Panc1 (cell line): ENCODE results near the gene CLDN22. TPM values are rescaled to one million over a fixed set of nuclear protein-coding genes. Genes with fewer than 3 reads are reported as not detected.

Source experiments
- ATAC-seq: fragments of 200-7000 bp; cut with Tn5 transposase; 2 replicates; pipeline ENCODE4 v1.9.1; 2020; ENCODE audit warnings: mild to moderate bottlenecking, moderate library complexity
- BruUV-seq: library from RNA; stranded (reverse); fragments of 400-500 nt; replicated peaks from 2 replicates; lab custom pipeline; 2021; lab: Mats Ljungman, UMichigan
- CTCF ChIA-PET: fragments of 300-600 bp; sonication (Branson Sonifier 250); formaldehyde crosslinking; loops from one replicate; lab custom pipeline; 2022; ENCODE audit warnings: antibody characterized with exemption; lab: Charles Lee
- POLR2A ChIA-PET: fragments of 300-600 bp; sonication (Branson Sonifier 250); formaldehyde crosslinking; loops from one replicate; lab custom pipeline; 2022; ENCODE audit warnings: antibody characterized with exemption; lab: Charles Lee
- DNase-seq: peaks from one replicate; pipeline ENCODE4 v3.0.0-alpha.2; 2010; ENCODE audit warnings: low read depth, low spot score
- H3K27ac ChIP-seq: 2 replicates; pipeline ENCODE4 v1.5.1; 2011; ENCODE audit warnings: mild to moderate bottlenecking, low read length, inconsistent platforms
- H3K27me3 ChIP-seq: fragments of 200-500 bp; sonication (Bioruptor generic); 2 replicates; pipeline ENCODE4 v1.6.0; 2014; ENCODE audit warnings: low read length, inconsistent platforms; ENCODE audit not compliant: control insufficient read depth, insufficient read depth
- H3K36me3 ChIP-seq: fragments of 200-500 bp; sonication (Bioruptor generic); 2 replicates; pipeline ENCODE4 v1.5.1; 2014; ENCODE audit warnings: inconsistent platforms, mild to moderate bottlenecking, low read length, moderate library complexity; ENCODE audit not compliant: control insufficient read depth, insufficient read depth
- H3K4me1 ChIP-seq: 2 replicates; pipeline ENCODE4 v1.5.1; 2011; ENCODE audit warnings: inconsistent platforms, mild to moderate bottlenecking, low read length, moderate library complexity; ENCODE audit not compliant: control insufficient read depth, insufficient read depth
- H3K4me3 ChIP-seq, 2 experiments: 2 replicates each; pipeline ENCODE4 v1.5.1; 2011 to 2012; ENCODE audit warnings: low read depth in 2 of 2, low read length in 2 of 2, mild to moderate bottlenecking in 2 of 2, inconsistent platforms in 1 of 2, moderate library complexity in 1 of 2
- H3K9me3 ChIP-seq: fragments of 200-500 bp; sonication (Bioruptor generic); 2 replicates; pipeline ENCODE4 v1.5.1; 2014; ENCODE audit warnings: low read depth, mild to moderate bottlenecking, inconsistent platforms, low read length, moderate library complexity; ENCODE audit not compliant: control insufficient read depth, insufficient read depth
- POLR2AphosphoS5 ChIP-seq: IDR thresholded peaks from 2 replicates; pipeline ENCODE4 v1.6.1; 2012; ENCODE audit warnings: mild to moderate bottlenecking, low read depth, low read length, moderate library complexity
- SIN3A ChIP-seq: IDR thresholded peaks from 2 replicates; pipeline ENCODE4 v1.6.1; 2012; ENCODE audit warnings: low read depth, mild to moderate bottlenecking, low read length, moderate library complexity, borderline replicate concordance; ENCODE audit not compliant: insufficient read depth
- TCF7L2 ChIP-seq: IDR thresholded peaks from 2 replicates; pipeline ENCODE4 v1.6.1; 2011; ENCODE audit warnings: mild to moderate bottlenecking, low read depth, low read length, inconsistent platforms
- in situ Hi-C: cut with HindIII; loops from 2 replicates; pipeline ENCODE4 v1.10.0; 2016; ENCODE audit warnings: low sequenced_read_pairs, low pct_unique_long_range_greater_than_20kb
- intact Hi-C: fragments of 100-400 bp; cut with micrococcal nuclease; formaldehyde crosslinking; loops from one replicate; pipeline ENCODE4 v1.10.0; 2022; ENCODE audit not compliant: unreplicated experiment
- total RNA-seq: library from RNA; stranded (reverse); gene quantifications from one replicate; pipeline ENCODE4 v1.2.1, GENCODE V29; 2021; ENCODE audit not compliant: unreplicated experiment
- TF ChIP-seq, protein P1 (sequence below), 2 experiments: IDR thresholded peaks; 2 replicates each; pipeline ENCODE4 v1.6.1; 2011 to 2012; ENCODE audit warnings: low read depth in 2 of 2, control low read depth in 1 of 2, low read length in 1 of 2, mild to moderate bottlenecking in 1 of 2, moderate library complexity in 1 of 2; ENCODE audit not compliant: insufficient read depth in 1 of 2
- TF ChIP-seq, protein P2 (sequence below): fragments of 450-650 bp; IDR thresholded peaks from 2 replicates; pipeline ENCODE4 v1.5.1; 2017; ENCODE audit warnings: mild to moderate bottlenecking

The CLDN22 gene
- total RNA-seq, 1 experiment from 2014 or later = not detected

- no peaks in the 10 kb centered on the region for H3K27me3 ChIP-seq
- DNase-seq (no peak), ATAC-seq (no peak)
- TF ChIP-seq, protein P1, sequence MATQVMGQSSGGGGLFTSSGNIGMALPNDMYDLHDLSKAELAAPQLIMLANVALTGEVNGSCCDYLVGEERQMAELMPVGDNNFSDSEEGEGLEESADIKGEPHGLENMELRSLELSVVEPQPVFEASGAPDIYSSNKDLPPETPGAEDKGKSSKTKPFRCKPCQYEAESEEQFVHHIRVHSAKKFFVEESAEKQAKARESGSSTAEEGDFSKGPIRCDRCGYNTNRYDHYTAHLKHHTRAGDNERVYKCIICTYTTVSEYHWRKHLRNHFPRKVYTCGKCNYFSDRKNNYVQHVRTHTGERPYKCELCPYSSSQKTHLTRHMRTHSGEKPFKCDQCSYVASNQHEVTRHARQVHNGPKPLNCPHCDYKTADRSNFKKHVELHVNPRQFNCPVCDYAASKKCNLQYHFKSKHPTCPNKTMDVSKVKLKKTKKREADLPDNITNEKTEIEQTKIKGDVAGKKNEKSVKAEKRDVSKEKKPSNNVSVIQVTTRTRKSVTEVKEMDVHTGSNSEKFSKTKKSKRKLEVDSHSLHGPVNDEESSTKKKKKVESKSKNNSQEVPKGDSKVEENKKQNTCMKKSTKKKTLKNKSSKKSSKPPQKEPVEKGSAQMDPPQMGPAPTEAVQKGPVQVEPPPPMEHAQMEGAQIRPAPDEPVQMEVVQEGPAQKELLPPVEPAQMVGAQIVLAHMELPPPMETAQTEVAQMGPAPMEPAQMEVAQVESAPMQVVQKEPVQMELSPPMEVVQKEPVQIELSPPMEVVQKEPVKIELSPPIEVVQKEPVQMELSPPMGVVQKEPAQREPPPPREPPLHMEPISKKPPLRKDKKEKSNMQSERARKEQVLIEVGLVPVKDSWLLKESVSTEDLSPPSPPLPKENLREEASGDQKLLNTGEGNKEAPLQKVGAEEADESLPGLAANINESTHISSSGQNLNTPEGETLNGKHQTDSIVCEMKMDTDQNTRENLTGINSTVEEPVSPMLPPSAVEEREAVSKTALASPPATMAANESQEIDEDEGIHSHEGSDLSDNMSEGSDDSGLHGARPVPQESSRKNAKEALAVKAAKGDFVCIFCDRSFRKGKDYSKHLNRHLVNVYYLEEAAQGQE (IDR thresholded peaks at IDR 0.05; ENCODE audit: insufficient read depth in 1 of 2, low read depth in 2 of 2, low read length in 1 of 2) = no peak
- TF ChIP-seq SIN3A (no peak), TCF7L2 (no peak), POLR2AphosphoS5 (no peak)
- TF ChIP-seq, protein P2, sequence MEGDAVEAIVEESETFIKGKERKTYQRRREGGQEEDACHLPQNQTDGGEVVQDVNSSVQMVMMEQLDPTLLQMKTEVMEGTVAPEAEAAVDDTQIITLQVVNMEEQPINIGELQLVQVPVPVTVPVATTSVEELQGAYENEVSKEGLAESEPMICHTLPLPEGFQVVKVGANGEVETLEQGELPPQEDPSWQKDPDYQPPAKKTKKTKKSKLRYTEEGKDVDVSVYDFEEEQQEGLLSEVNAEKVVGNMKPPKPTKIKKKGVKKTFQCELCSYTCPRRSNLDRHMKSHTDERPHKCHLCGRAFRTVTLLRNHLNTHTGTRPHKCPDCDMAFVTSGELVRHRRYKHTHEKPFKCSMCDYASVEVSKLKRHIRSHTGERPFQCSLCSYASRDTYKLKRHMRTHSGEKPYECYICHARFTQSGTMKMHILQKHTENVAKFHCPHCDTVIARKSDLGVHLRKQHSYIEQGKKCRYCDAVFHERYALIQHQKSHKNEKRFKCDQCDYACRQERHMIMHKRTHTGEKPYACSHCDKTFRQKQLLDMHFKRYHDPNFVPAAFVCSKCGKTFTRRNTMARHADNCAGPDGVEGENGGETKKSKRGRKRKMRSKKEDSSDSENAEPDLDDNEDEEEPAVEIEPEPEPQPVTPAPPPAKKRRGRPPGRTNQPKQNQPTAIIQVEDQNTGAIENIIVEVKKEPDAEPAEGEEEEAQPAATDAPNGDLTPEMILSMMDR = no peak
- POLR2A ChIA-PET = no interaction called here
- in situ Hi-C loops (no loop called here), intact Hi-C loops (no loop called here)
- no peaks in the 10 kb centered on the region; the same call in 1 of the 2 replicates for H3K4me1 ChIP-seq
- no peak overlapping the region for H3K4me3 ChIP-seq
- H3K36me3 ChIP-seq = no peaks in the 10 kb centered on the region
- no TSS peak for BruUV-seq
- H3K9me3 ChIP-seq = no peaks in the 10 kb centered on the region
- CTCF ChIA-PET = no interaction called here
- no peak overlapping the region for H3K27ac ChIP-seq
Measured at GRCh38 chr4:183335369-183335940, 15.4 kb upstream of the CLDN22 start.

- Histone ChIP-seq H3K27ac (no peak overlapping the region), H3K4me1 (no peaks in the 10 kb centered on the region; the same call in 1 of the 2 replicates), H3K4me3 (no peak overlapping the region), H3K9me3 (no peaks in the 10 kb centered on the region), H3K27me3 (no peaks in the 10 kb centered on the region), H3K36me3 (no peaks in the 10 kb centered on the region)
- DNase-seq (no peak), ATAC-seq (no peak; the same call in 1 of the 2 replicates)
- no TSS peak for BruUV-seq
- ChIA-PET CTCF (no interaction called here), POLR2A (interaction anchor here (0.6 kb wide), 1 partner anchor 67 kb away, joined by 3 read pairs; no protein-coding TSS in a partner anchor)
- no peak for TF ChIP-seq SIN3A
- TF ChIP-seq, protein P1 (IDR thresholded peaks at IDR 0.05; ENCODE audit: insufficient read depth in 1 of 2, low read depth in 2 of 2, low read length in 1 of 2) = no peak
- no peak for TF ChIP-seq TCF7L2
- TF ChIP-seq, protein P2 = no peak
- no peak for TF ChIP-seq POLR2AphosphoS5
- intact Hi-C loops (no loop called here), in situ Hi-C loops (no loop called here)
Measured at GRCh38 chr4:183333983-183334382, 13.9 kb upstream of the CLDN22 start.
